ENCODE results near the gene NEB. TPM values are rescaled to one million over a fixed set of nuclear protein-coding genes. Genes with fewer than 3 reads are reported as not detected.

NEB gene
- polyA plus RNA-seq, 1 of the 3 experiments (the other 2 are of a cell fraction): 0.02 TPM

DNA sequence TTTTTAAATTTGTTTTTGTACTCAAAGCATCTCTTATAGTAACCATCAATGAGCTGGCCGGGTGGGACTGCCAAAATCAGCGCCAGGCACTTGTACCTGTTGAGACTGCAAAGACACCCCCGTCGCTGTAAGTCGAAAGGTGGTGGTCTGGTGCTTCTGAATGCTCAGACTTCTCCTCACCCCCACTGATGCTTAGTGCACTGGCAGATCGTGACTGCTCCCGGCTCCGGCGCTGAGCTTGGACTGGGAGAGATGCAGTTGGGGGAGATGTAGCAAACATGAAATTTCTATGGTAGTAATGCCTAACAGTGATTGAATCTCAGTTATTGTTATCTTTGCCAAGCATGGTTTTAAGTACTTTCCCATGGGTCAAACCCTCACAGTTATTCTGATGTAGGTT, 244.0 kb downstream of the NEB start:
- WGBS (ENCODE audit: low lambda C conversion rate): 96% methylated on average over 9 of the region's 9 CpGs
- ChIA-PET CTCF (no interaction called here), POLR2A (no interaction called here)
- H3K9ac ChIP-seq: no peak overlapping the region
- no peaks in the 10 kb centered on the region for H3K27me3 ChIP-seq (ENCODE audit: insufficient read depth)
- H3F3A ChIP-seq (replicated peaks; ENCODE audit: insufficient read depth): peaks cover 14% of the 10 kb centered on the region
- TF ChIP-seq TAF1 (IDR thresholded peaks at IDR 0.05; ENCODE audit: borderline replicate concordance, low read depth, low read length) (no peak), SIN3A (IDR thresholded peaks at IDR 0.05; ENCODE audit: borderline replicate concordance, low read depth, low read length) (no peak), MXI1 (IDR thresholded peaks at IDR 0.05; ENCODE audit: low read depth, low read length) (no peak), EZH2phosphoT487 (IDR thresholded peaks at IDR 0.05; ENCODE audit: borderline replicate concordance, low read depth) (no peak), NRF1 (IDR thresholded peaks at IDR 0.05; ENCODE audit: low read depth, low read length) (no peak), SMC3 (IDR thresholded peaks at IDR 0.05; ENCODE audit: low read depth, low read length) (no peak), RCOR1 (IDR thresholded peaks at IDR 0.05; ENCODE audit: low read length) (no peak), ELF1 (IDR thresholded peaks at IDR 0.05) (no peak), RXRA (IDR thresholded peaks at IDR 0.05; ENCODE audit: borderline replicate concordance, low read depth) (no peak), TEAD4 (IDR thresholded peaks at IDR 0.05; ENCODE audit: borderline replicate concordance, insufficient read depth) (no peak), YY1 (IDR thresholded peaks at IDR 0.05; ENCODE audit: low read depth) (no peak), NFIC (IDR thresholded peaks at IDR 0.05; ENCODE audit: borderline replicate concordance) (no peak), GABPA (IDR thresholded peaks at IDR 0.05; ENCODE audit: low read depth) (no peak)
- TF ChIP-seq, protein P1, sequence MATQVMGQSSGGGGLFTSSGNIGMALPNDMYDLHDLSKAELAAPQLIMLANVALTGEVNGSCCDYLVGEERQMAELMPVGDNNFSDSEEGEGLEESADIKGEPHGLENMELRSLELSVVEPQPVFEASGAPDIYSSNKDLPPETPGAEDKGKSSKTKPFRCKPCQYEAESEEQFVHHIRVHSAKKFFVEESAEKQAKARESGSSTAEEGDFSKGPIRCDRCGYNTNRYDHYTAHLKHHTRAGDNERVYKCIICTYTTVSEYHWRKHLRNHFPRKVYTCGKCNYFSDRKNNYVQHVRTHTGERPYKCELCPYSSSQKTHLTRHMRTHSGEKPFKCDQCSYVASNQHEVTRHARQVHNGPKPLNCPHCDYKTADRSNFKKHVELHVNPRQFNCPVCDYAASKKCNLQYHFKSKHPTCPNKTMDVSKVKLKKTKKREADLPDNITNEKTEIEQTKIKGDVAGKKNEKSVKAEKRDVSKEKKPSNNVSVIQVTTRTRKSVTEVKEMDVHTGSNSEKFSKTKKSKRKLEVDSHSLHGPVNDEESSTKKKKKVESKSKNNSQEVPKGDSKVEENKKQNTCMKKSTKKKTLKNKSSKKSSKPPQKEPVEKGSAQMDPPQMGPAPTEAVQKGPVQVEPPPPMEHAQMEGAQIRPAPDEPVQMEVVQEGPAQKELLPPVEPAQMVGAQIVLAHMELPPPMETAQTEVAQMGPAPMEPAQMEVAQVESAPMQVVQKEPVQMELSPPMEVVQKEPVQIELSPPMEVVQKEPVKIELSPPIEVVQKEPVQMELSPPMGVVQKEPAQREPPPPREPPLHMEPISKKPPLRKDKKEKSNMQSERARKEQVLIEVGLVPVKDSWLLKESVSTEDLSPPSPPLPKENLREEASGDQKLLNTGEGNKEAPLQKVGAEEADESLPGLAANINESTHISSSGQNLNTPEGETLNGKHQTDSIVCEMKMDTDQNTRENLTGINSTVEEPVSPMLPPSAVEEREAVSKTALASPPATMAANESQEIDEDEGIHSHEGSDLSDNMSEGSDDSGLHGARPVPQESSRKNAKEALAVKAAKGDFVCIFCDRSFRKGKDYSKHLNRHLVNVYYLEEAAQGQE (IDR thresholded peaks at IDR 0.05; ENCODE audit: low read depth, low read length): no peak
- TF ChIP-seq, protein P2, sequence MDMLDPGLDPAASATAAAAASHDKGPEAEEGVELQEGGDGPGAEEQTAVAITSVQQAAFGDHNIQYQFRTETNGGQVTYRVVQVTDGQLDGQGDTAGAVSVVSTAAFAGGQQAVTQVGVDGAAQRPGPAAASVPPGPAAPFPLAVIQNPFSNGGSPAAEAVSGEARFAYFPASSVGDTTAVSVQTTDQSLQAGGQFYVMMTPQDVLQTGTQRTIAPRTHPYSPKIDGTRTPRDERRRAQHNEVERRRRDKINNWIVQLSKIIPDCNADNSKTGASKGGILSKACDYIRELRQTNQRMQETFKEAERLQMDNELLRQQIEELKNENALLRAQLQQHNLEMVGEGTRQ (IDR thresholded peaks at IDR 0.05; ENCODE audit: borderline replicate concordance, low read depth, low read length): no peak
- no peak overlapping the region for H3K27ac ChIP-seq (ENCODE audit: low read depth in 2 of 2, low read length in 1 of 2)
- H3K79me2 ChIP-seq (ENCODE audit: insufficient read depth): no peaks in the 10 kb centered on the region
- H3K4me1 ChIP-seq (ENCODE audit: control insufficient read depth in 1 of 2, insufficient read depth in 2 of 2, low read depth in 1 of 2, low read length in 1 of 2): no peaks in the 10 kb centered on the region
- no peak overlapping the region for H3K4me3 ChIP-seq (ENCODE audit: low read depth in 2 of 2, low read length in 1 of 2)
- no peaks in the 10 kb centered on the region for H3K9me3 ChIP-seq
- peaks cover 2 to 10% of the 10 kb centered on the region in 2 experiments for H3K36me3 ChIP-seq (replicated peaks in 1 of 2; ENCODE audit: control insufficient read depth in 1 of 2, insufficient read depth in 2 of 2, low read length in 1 of 2)
- no peaks in the 10 kb centered on the region for H3K9me2 ChIP-seq
- DNase-seq: no peak
- no peaks in the 10 kb centered on the region for H4K20me1 ChIP-seq (ENCODE audit: insufficient read depth)
- H2AFZ ChIP-seq (ENCODE audit: low read depth): no peak overlapping the region
- H3K4me2 ChIP-seq: no peak overlapping the region

Data from SK-N-SH (cell line).